ENCODE results near the gene CREB3L2.

- TF ChIP-seq RAD21 (IDR thresholded peaks at IDR 0.05; ENCODE audit: low read length), result no peak
- no peak for TF ChIP-seq MAFK (IDR thresholded peaks at IDR 0.05; ENCODE audit: low read depth, low read length)
- no peak for TF ChIP-seq MXI1 (IDR thresholded peaks at IDR 0.05; ENCODE audit: borderline replicate concordance, low read depth, low read length)
- no peak for TF ChIP-seq CTCF (conservative IDR thresholded peaks at IDR 0.05; ENCODE audit: low read depth, low read length)
- TF ChIP-seq RCOR1 (IDR thresholded peaks at IDR 0.05; ENCODE audit: insufficient replicate concordance, low read length), result no peak
These were observed 149.8 kb downstream of the CREB3L2 start for GRCh38 chr7:137852108-137852507.
